ENCODE measurements around the gene PIP5KL1.
A peak's percentile ranks its signal among the peaks of the same experiment; 100 is the strongest.
"Not testable (repeated sequence)": the region's sequence is repeated elsewhere in the genome, so short reads cannot be mapped to it uniquely, and the experiment has no call there.

Gene PIP5KL1

DNA sequence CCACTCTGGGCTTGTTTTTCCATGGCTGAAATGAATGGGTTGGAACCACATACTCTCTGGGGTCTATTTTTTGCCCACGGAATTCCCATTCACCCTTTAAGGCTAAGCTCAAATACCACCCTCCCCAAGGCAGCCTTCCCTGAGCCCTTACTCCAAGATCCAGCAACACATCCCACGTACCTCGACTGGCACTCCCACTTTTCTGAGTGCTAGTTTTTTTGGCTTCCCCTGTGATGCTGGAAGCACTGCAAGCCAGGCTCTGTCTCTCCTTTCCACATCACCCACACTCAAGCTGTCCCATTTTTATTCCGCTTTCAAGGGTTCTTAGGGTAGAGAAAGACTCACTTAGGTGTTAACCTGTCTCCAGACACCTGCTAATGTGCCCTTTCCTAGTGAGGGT lies 37.2 kb downstream of the PIP5KL1 start:
- no peak for DNase-seq (ENCODE audit: low read depth)

DNA sequence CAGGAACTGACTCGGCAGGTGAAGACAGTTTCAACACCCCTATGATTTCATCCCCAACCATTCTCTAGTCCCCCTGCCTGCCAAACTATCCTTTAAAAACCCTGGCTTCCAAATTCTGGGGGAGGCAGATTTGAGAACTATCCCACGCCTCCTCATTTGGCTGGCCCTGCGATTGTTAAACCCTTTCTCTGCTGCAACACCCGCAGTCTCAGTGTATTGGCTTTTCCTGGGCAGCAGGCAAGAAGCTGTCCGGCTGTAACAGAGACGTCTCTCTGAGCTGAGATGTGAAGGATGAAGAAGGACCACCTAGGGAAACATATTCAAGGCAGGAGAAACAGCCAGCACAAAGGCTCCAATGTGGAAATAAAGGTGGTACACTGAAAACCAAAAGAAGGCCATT lies 37.7 kb downstream of the PIP5KL1 start:
- no peak for DNase-seq (ENCODE audit: low read depth)

DNA sequence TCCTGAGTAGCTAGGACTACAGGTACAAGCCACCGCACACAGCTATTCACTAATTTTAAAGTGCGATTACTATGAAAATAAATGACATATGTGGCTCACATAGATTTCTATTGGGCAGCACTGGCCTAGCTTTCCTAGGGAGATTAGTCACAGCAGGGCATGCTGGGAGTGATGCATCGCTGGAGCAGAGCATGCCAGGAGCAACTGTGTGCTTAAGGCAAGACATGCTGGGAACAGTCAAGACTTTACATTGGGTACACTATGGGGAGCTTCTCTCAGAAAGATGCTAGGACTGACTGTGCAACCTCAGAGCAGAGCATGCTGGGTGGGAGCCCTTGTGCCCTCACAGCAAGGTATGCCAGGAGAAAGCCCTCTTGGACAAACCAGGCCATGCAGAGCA lies 40.5 kb downstream of the PIP5KL1 start:
- no peak for DNase-seq (ENCODE audit: low read depth)

DNA sequence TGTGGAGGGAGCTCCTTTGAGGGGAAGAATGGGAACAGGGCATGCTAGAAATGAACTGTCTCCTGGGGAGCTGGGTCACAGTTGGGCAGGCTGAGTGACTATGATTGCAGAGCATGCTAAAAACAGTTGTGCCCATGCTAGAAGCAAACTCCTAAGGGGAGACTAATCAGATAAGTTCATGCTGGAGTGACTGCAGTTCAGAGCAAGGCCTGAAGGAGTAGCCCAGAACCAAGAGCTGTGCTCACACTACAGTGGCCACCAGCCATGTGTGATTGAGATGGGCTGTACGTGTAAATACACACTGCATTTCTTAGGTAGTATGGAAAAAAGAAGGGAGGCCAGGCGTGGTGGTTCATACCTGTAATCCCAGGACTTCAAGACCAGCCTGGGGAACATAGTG lies 42.8 kb downstream of the PIP5KL1 start:
- no peak for DNase-seq (ENCODE audit: low read depth)

DNA sequence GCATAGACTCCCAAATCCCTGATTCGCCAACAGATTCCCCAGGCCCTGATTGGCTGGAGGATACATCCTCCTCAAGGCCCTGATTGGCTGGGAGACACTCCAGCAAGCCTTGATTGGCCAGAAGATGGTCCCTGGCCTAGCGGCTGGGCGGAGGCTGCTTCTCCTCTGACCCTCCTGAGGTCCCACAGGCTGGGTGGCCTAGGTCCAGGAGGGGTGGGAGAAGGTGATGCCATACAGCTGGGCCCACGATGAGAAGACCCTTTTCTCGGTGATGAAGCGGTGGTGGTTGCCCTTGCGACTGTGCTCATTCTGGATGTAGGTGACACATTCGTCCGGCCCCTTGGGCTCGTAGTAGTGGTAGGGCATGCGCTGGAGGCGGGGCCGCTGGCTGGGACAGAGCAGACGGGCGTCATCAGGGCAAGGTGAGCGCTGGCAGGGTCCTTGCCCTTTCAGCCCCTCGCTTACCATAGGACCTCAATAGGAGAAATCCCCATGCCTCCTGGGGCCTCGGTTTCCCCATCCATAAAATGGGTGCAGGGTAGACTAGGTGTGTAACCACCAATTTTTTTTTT lies 44.1 kb downstream of the PIP5KL1 start:
- DNase-seq (ENCODE audit: low read depth), result no peak

DNA sequence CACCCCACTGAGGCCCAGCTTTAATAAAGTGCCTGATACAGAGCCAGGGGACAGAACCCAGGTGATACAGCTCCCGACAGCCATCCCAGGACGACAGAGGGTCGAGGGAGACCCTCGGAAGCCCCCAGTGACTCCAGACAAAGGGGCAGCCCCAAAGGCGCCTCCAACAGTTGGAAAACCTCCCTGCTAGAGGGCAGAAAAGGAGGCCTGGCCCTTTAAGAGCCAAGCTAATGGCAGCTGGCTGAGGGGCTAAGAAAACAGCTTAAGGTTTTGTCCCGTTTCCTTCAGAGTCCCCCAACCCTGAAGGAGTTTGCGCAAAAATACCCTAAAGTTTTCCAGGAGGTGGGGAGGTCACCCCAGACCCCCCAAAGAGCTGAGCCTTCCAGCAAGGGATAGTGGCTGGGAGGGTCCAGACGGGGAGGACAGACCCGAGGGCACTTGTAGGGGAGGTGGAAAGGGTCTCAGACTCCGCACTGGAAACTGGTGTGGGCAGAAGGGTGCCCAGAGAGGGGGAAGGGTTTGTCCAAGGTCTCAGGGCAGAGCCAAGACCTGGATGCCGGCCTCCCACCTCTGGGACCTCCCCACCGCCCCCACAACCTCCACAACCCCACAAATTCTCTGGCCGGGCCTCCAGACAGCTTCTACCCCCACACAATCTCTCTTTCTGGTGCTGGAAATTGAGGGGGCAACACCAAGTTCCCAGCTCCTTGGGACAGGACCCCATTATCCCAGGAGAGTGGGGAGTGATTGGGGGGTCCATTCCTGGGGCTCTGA lies 44.9 kb downstream of the PIP5KL1 start:
- DNase-seq (ENCODE audit: low read depth), result no peak

DNA sequence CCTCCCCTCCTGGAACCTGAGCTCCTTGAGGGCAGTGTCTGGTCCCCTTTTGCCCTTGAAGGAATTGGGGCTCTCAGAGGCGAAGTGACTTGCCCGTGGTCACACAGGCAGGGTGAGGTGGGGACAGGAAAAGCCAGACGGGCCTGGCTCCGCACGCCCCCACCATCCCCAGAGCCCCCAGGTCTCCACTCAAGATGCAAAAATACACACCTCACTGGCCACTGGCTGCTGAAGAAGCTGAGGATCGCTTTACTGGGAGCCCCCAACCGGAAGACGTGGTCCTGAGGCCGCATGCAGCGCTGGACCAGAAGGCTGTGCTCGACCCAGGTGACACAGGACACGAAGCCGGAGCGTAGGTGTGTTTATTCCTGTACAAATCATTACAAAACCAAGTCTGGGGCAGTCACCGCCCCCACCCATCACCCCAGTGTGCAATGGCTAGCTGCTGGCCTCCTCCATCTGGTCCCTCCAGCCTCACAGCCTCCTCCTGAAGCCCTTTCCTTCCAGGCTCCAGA lies 45.5 kb downstream of the PIP5KL1 start:
- DNase-seq (ENCODE audit: low read depth), result no peak

DNA sequence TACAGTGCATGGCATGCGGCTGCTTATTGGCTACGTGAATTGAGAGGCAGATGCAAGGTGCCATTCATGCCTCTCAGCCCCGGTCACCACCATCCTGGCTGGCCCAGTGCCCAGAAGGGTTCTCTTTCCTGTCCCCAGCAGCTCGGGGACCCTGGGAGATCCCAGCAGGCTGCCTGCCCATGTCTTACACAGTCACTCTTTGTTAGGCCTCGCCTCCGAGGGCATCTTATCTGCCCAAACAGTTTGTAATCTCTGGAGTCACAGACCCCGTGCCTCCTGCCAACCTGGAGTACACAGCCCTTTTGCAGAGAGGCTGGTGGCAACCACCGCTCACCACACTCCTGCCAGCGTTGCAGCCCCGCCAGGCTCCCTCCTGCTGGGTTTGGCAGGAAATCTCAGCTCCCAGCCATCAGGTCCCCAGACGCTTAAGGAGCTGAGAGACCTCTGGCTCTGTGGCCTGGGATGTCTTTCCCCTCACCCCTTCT lies 46.1 kb downstream of the PIP5KL1 start:
- DNase-seq (ENCODE audit: low read depth), result no peak

DNA sequence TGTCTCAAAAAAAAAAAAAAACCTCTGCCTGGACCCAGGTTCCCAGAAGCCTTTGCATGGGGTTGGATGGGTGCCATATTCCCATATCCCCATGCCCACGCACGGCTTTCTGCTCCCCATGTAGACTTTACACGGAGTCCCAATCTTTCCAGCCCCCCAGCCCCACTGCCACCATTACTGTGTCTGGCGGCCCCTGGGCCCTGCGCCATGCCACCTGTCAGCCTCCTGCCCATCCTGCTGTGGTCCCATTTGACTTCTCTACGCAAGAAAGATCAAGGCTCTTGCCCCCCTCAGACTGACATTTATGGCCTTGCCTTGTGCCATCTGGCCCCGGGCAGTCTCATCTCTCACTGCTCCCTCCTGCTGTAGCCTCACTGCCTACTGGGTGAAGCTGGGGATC lies 46.6 kb downstream of the PIP5KL1 start:
- no peak for DNase-seq (ENCODE audit: low read depth)

DNA sequence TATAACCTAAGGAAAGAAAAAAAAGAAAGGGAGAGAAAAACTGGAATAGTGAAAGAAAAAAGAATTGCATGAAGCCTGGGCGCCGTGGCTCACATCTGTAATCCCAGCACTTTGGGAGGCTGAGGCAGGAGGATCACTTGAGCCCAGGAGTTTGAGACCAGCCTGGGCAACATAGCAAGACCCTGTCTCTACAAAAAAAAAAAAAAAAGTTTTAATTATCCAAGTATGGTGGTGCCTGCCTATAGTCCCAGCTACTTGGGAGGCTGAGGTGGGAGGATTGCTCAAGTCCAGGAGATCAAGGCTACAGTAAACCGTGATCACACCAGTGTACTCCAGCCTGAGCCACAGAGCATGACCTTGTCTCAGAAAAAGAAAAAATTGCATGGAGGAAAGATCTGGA lies 48.9 kb downstream of the PIP5KL1 start:
- not testable (repeated sequence) for DNase-seq (ENCODE audit: low read depth)

DNA sequence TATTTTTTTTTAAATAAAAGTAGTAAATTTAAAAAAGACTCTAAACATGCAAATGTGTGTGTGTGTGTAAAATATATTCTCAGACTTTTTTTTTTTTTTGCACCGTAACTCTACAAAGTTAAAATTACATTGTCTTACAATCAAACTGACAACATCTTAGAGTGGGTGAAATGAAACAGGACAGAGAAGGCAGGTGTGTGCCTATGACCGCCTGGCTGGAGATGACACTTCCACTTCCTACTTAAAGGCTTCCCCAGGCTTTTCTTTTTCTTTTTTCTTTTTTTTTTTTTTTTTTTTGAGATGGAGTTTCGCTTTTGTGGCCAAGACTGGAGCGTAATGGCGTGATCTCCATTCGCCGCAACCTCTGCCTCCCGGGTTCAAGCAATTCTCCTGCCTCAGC lies 50.4 kb downstream of the PIP5KL1 start:
- no peak for DNase-seq (ENCODE audit: low read depth)

DNA sequence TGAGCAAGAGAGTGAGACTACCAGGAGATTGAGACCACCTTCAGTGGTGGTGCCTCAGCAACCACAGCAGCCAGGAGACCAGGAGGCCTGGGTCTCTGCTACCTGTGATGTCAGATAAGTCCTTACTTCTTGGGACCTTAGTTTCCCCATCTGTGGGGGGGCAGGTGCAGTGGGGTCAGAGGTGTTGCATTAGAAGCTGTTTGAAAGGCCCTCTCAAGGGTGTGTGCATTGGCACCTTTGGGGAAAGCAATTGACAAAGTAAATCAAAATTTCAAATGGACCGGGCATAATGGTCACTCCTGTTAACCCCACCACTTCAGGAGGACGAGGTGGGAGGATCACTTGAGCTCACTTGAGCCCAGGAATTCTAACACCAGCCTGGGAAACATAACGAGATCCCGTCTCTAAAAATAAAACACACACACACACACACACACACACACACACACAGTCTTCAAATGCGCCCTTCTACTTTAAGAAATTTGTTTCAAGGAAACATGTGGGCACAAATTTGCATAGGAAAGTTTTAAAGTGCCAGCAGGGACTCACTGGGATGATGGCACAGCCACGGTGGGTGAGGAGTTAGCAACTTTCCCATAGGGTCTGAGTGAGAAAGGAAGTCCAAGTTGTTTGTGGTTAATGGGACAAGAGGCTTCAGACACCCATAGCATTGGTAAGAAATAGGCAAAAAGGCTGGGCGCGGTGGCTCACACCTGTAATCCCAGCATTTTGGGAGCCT lies 51.8 kb downstream of the PIP5KL1 start:
- no peak for DNase-seq (ENCODE audit: low read depth)

DNA sequence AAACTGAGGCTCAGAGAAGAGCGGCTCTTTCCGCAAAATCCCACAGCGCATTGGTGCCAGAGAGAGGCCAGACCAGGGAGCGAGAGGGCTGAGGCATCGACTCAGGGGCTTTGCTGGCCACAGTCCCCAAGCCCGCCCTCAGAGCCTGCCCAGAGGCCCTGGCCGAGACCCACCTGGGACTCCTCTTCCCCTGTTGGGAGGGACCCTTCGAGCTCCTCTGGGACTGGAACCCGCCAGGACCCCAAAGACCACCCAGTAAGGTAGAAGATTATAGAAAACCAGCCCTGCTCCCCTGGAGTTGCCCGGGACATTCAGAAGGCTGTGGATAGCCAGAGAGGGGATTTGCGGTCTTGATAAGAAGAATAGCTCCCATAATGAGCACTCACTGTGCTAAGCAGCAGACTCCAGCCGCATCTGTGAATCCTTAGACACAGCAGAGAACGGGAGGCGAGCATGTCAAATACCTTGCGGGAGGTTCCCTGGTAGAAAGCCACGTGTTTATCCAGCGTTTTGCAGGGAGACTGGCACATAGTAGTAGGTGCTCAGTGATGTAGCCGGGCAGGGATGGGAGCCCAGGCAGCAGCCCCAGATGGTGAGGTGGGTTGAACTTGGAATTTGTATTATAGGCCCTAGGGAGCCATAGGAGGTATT lies 52.5 kb downstream of the PIP5KL1 start:
- DNase-seq (ENCODE audit: low read depth), result peak; percentile 92

DNA sequence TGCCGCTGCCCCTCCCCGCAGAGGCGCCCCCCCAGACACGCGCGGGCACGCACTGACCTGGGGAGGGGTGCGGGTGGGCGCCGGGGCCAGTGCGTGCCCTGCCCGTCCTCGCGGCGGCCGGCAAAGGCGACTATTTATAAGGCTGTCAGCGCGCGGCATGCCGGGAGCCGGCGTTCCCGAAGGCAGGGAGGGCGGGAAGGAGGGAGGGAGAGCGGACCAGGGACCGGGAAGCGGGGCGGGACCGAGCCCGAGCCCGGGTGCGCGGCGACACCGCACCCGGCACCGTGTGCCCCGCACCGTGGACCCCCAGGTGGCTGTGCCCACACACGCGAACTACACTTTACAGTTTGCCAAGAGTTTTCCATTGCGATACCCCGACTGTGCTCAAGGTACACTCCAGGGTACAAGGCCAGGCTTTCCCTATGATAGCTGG lies 53.0 kb downstream of the PIP5KL1 start, which contains the start of gene AK1:
Gene AK1, minus strand, starts transcription at position 110 of the 433 bp plus-strand sequence. CDS start 3,058 bp downstream, outside the sequence.
- no peak for DNase-seq (ENCODE audit: low read depth)

DNA sequence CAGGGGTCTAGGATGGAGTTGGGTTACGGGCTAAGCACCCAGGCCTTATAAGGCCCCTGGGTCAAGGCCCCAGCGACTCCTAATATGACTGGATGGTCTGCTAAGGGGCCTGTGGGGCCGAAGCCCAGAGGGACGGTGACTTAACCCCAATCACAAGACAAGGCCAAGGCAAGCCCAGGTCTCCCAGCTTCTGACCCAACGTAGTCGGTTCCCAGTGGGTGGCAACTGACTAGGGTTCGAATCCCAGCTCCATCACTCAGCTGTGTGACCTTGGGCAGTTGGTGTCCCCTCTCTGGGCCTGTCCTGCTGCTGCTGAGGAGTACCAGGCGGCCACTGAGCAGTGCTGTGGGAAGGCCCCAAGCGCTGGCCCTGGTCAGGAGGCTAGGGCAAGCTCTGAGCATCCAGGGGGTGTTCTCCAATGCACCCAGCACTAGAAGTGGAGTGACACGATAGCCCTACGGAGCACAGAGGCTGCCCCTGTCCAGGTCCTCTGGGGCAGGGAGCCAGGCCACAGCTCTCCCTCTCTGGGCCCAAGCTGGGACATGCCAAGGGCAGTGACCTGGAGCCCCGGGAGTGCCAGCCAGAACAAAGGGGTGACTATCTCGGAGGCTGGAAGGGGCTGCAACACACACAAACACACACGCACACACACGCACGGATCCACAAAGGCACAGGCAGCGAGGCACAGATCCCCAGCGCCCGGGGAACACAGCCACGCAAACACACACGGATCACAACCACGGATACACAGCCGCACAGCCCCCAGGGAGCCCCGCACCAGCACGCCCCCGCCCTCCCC lies 53.6 kb downstream of the PIP5KL1 start:
- DNase-seq (ENCODE audit: low read depth), result no peak

DNA sequence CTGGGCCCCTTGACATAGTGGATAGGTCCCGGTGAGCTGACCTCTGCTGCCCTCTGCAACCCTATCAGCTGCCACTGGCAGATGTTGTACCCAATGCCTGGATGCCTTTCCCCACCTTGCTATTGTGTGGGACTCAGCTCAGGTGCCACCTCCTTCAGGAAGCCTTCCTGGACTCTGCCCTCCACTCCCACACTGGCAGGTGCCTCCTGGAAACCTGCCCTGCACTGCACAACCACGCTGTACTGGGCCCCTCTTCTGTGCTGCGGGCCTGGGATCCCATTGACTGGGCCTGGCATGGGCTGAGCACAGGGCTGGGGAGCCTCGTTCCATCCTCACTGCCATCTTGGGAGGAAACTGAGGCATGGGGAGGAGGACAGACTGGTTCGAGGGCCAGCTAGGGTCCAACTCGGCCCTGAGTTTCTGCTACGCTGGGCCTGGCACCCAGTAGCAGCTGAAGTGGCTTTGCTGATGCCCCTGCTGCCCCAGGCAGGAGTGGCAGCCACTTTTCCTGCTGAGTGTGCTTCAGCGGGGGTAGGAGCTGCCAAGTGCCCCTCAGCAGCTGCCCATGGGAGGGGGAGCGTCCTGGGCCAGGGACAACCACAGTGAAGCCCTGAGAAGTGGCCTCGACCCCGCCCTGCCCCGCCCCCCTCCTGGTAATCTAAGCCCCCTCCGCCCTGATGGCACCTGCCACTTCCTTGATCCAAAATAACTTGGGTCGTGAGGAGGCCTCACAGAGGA lies 54.4 kb downstream of the PIP5KL1 start:
- no peak for DNase-seq (ENCODE audit: low read depth)

DNA sequence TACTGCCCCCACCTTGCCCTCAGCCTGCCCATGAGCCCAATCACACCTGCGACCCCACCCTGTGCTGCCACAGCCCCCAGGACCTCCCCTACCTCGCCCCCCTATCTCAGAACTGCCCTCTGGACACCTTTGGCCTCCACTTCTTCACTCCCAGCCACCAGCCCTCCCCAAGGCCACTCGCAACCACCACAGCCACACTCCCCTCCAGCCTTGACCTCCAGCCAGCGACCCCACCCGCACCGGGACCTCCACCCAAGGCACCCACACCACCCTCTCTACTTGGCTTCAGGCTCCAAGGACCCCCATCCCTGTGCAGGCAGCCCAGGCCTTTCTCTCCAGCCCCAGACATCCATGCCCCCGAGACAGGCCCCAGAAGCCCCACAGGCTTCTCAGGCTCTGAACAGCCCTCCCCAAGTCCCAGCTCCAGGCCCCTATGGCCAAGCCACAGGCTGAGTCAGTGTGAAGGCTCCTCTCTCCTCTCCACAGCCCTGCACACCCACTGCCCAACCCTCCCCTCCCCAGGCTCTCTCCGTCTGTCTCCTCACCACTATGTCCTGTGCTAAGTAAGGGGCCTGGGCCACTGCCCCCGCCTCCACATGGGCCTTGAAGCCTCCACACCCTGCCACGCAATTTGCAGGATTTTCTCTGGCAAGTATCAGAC lies 55.1 kb downstream of the PIP5KL1 start:
- DNase-seq (ENCODE audit: low read depth), result peak; percentile 59

DNA sequence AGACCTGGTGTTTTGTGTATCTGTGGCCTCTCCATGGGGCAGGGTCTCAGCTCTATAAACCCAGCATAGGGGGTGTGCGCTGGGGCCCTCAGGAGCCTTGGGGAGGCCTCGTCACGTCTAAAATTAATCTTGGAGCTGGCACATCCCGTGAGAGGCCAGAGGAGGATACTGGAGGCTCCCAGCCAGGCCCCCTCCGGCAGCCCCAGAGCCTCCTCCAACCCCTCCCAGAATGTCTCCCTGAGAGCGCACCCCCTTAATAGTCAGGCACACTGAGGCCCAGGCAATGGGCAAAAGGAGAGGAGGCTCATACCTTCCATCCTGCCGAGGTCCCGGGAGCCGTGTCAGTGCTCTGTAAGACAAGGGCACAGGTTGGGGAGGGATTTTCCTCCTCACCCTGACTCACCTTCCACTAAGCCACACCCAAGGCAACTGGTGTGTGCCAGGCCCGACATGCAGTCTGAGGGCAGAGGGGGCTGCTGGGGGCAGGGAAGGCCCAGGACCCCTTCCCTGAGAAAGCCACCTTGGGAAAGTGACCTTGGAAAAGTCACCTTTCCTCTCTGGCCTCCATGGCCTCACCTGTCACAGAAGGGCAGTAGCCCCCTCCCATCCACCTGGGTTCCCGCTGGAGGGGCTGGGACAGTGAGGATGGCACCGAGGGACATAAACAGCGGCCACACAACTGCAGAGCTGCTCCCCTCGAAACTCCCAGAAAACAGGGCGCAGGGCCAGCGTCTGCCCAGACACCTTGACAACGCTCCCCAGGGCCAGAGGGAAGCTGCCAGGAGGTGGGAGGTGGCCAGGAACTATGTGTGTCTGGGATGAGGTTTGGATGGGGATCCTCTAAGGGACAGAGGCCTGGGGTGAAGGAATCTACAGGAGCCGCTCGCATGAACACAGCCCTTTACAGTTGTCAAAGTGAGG lies 56.0 kb downstream of the PIP5KL1 start:
- DNase-seq (ENCODE audit: low read depth), result no peak

DNA sequence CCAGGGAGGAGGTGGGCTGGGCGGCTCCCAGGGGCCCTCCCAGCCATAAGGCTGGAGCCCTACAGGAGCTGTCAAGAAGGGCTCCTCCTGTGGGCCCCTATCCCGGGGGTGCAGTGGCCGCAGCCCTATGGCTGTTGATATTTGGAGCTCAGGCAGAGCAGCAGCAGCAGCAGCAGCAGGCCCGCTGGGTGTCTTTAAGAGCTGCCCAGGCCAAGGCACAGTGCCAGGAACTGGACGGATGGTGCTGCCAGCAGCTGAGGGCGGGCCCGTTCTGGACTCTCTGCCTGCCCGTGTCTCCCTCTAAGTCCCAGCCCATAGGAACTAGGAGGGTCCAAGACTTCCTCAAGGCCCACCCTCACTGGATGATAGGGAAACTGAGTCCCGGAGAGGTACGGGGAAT lies 56.7 kb downstream of the PIP5KL1 start:
- DNase-seq (ENCODE audit: low read depth), result no peak

All from amniotic epithelial cell (primary cell).